SK-N-SH treated with all-trans-retinoic acid at 6 μM for 48 hours (cell line): Measurements from ENCODE around the gene EPS8L3.

ENCODE experiments used
- ATAC-seq: fragments of 200-7000 bp; cut with Tn5 transposase; 3 replicates; pipeline ENCODE4 v1.9.1; 2020; ENCODE audit warnings: mild to moderate bottlenecking, moderate library complexity
- ARNTL ChIP-seq: fragments of 450-650 bp; formaldehyde crosslinking; IDR thresholded peaks from 2 replicates; pipeline ENCODE4 v1.5.0; 2020; ENCODE audit warnings: low read depth, mild to moderate bottlenecking, moderate library complexity, borderline replicate concordance
- CREB5 ChIP-seq: fragments of 250-450 bp; sonication (Bioruptor Pico); IDR thresholded peaks from 2 replicates; pipeline ENCODE4 v1.5.1; 2020; ENCODE audit warnings: low read depth, mild to moderate bottlenecking, moderate library complexity
- ESRRG ChIP-seq: fragments of 250-450 bp; sonication (Bioruptor Pico); IDR thresholded peaks from 2 replicates; pipeline ENCODE4 v1.6.1; 2021; ENCODE audit warnings: mild to moderate bottlenecking
- GLIS3 ChIP-seq: fragments of 250-450 bp; sonication (Bioruptor Pico); IDR thresholded peaks from 2 replicates; pipeline ENCODE4 v1.5.0; 2020; ENCODE audit warnings: mild to moderate bottlenecking, moderate library complexity
- ISL1 ChIP-seq: fragments of 250-450 bp; sonication (Bioruptor Pico); IDR thresholded peaks from 2 replicates; pipeline ENCODE4 v2.1.2; 2022; ENCODE audit warnings: mild to moderate bottlenecking, moderate library complexity
- OSR1 ChIP-seq: fragments of 250-450 bp; sonication (Bioruptor Pico); IDR thresholded peaks from 2 replicates; pipeline ENCODE4 v1.8.0; 2022; ENCODE audit warnings: moderate library complexity, mild to moderate bottlenecking, inconsistent platforms
- PATZ1 ChIP-seq: fragments of 250-450 bp; sonication (Bioruptor Pico); IDR thresholded peaks from 2 replicates; pipeline ENCODE4 v1.8.0; 2020; ENCODE audit warnings: mild to moderate bottlenecking, moderate library complexity, borderline replicate concordance
- POU6F1 ChIP-seq: fragments of 250-450 bp; sonication (Bioruptor Pico); IDR thresholded peaks from 2 replicates; pipeline ENCODE4 v1.8.0; 2021; ENCODE audit warnings: low read depth, mild to moderate bottlenecking, moderate library complexity, borderline replicate concordance
- PPARA ChIP-seq: fragments of 250-450 bp; sonication (Bioruptor Pico); IDR thresholded peaks from 2 replicates; pipeline ENCODE4 v1.5.0; 2020; ENCODE audit warnings: mild to moderate bottlenecking, borderline replicate concordance
- SNAI2 ChIP-seq: fragments of 250-450 bp; sonication (Bioruptor Pico); IDR thresholded peaks from 2 replicates; pipeline ENCODE4 v1.5.0; 2020; ENCODE audit warnings: mild to moderate bottlenecking, moderate library complexity
- TCF4 ChIP-seq: fragments of 250-450 bp; sonication (Bioruptor Pico); IDR thresholded peaks from 2 replicates; pipeline ENCODE4 v1.8.0; 2021; ENCODE audit warnings: mild to moderate bottlenecking, moderate library complexity, borderline replicate concordance
- TOX ChIP-seq: fragments of 250-450 bp; sonication (Bioruptor Pico); IDR thresholded peaks from 2 replicates; pipeline ENCODE4 v1.8.0; 2021; ENCODE audit warnings: mild to moderate bottlenecking, moderate library complexity, borderline replicate concordance
- TSHZ2 ChIP-seq: fragments of 250-450 bp; sonication (Bioruptor Pico); IDR thresholded peaks from 2 replicates; pipeline ENCODE4 v1.5.0; 2020; ENCODE audit warnings: mild to moderate bottlenecking, moderate library complexity
- ZFP3 ChIP-seq: fragments of 250-450 bp; sonication (Bioruptor Pico); IDR thresholded peaks from 2 replicates; pipeline ENCODE4 v1.5.0; 2020; ENCODE audit warnings: mild to moderate bottlenecking, moderate library complexity
- ZFP30 ChIP-seq: fragments of 450-650 bp; formaldehyde crosslinking; IDR thresholded peaks from 2 replicates; pipeline ENCODE4 v1.5.0; 2022; ENCODE audit warnings: mild to moderate bottlenecking, moderate library complexity
- ZNF70 ChIP-seq: fragments of 450-650 bp; formaldehyde crosslinking; IDR thresholded peaks from 2 replicates; pipeline ENCODE4 v1.5.0; 2020; ENCODE audit warnings: mild to moderate bottlenecking, moderate library complexity
- ZNF8 ChIP-seq: fragments of 450-650 bp; formaldehyde crosslinking; IDR thresholded peaks from 2 replicates; pipeline ENCODE4 v1.5.0; 2020; ENCODE audit warnings: mild to moderate bottlenecking, moderate library complexity

EPS8L3 gene

GRCh38 chr1:109765483-109765815, 1.7 kb upstream of the EPS8L3 start (continued):
- no peak for TF ChIP-seq CREB5 (CRISPR knock-in tag)

- TF ChIP-seq SNAI2 (CRISPR knock-in tag) (no peak), TCF4 (no peak), TSHZ2 (no peak), ESRRG (CRISPR knock-in tag) (no peak), POU6F1 (no peak), ZNF8 (CRISPR knock-in tag) (no peak), CREB5 (CRISPR knock-in tag) (no peak), GLIS3 (CRISPR knock-in tag) (no peak), ARNTL (no peak)
- no peak for ATAC-seq
Measured at GRCh38 chr1:109764561-109765482, 1.1 kb upstream of the EPS8L3 start.

- peak; percentile 72 for ATAC-seq
- TF ChIP-seq PPARA (no peak), TOX (CRISPR knock-in tag) (no peak), ZFP30 (CRISPR knock-in tag) (no peak), ARNTL (no peak), TCF4 (no peak), OSR1 (CRISPR knock-in tag) (no peak), ISL1 (CRISPR knock-in tag) (no peak), ZFP3 (no peak), CREB5 (CRISPR knock-in tag) (no peak), SNAI2 (CRISPR knock-in tag) (no peak), POU6F1 (no peak), PATZ1 (no peak), TSHZ2 (no peak), ZNF70 (no peak)
Measured at GRCh38 chr1:109762821-109763645, 690 bp downstream of the EPS8L3 start.
